ENCODE results near the gene CRMP1.

DNA sequence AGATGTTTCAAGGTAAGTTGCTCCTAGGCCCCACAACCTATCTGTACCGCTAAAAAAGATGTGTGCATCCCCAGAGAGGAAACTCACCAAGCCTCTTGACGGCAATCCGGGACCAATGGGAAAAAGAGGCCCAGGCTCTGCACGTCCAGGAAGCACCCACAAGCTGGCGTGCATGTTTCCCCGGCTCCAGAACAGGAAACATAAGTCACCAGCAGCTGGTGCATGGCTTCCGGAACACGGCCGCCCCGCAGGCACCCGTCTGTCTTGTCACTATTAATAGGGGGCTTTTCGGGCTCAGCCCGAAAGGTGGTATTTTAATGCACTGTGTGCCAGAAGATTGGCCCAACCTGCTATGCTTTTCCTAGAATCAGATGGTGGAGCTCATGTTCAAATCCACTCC, 22.2 kb downstream of the CRMP1 start:
- TF ChIP-seq POLR2A (IDR thresholded peaks at IDR 0.05; ENCODE audit: control extremely low read depth in 1 of 2, low read depth in 2 of 2, low read length in 2 of 2), result no peak
- TF ChIP-seq ZNF274 (IDR thresholded peaks at IDR 0.05; ENCODE audit: borderline replicate concordance, extremely low read depth, low read length), result no peak
- no peak for TF ChIP-seq CBX8 (IDR thresholded peaks at IDR 0.05; ENCODE audit: borderline replicate concordance, low read depth, low read length)

Measured in H1 (cell line).